Left ventricle myocardium inferior (tissue), 1 donor: ENCODE measurements around the gene EDARADD. TPM values are rescaled to one million over a fixed set of nuclear protein-coding genes. Genes with fewer than 3 reads are reported as not detected.

Source experiments
- DNase-seq: peaks from one replicate; pipeline ENCODE4 v3.0.0-alpha.2; 2020
- H3K27ac ChIP-seq: fragments of 200-600 bp; replicated peaks from 2 replicates; pipeline ENCODE4 v1.8.0; 2021
- H3K27me3 ChIP-seq: fragments of 200-600 bp; 2 replicates; pipeline ENCODE4 v1.8.0; 2021; ENCODE audit warnings: low read depth
- H3K36me3 ChIP-seq: fragments of 200-600 bp; 2 replicates; pipeline ENCODE4 v1.8.0; 2021
- H3K4me1 ChIP-seq: fragments of 200-600 bp; 2 replicates; pipeline ENCODE4 v1.8.0; 2021
- H3K4me3 ChIP-seq: fragments of 200-600 bp; 2 replicates; pipeline ENCODE4 v1.8.0; 2021; ENCODE audit warnings: mild to moderate bottlenecking, moderate library complexity
- H3K9me3 ChIP-seq: fragments of 200-600 bp; replicated peaks from 2 replicates; pipeline ENCODE4 v1.8.0; 2021
- CTCF ChIP-seq: fragments of 200-600 bp; IDR thresholded peaks from 2 replicates; pipeline ENCODE4 v1.8.0; 2021; ENCODE audit warnings: antibody characterized with exemption, mild to moderate bottlenecking, borderline replicate concordance
- intact Hi-C: fragments of 100-400 bp; cut with micrococcal nuclease; formaldehyde crosslinking; loops from one replicate; pipeline ENCODE4 v1.11.0; 2022
- total RNA-seq: library from RNA; stranded (reverse); fragmentation: NEBNext Ultra II Directional; extraction: Animal tissue kit (Norgen Biotek cat#: 25700); gene quantifications from one replicate; pipeline ENCODE4 v1.2.1, GENCODE V29; 2021
- donor health status: DM: no; HTN: yes; CAD: no; lungs with severe emphysema.

The EDARADD gene
- total RNA-seq, 1 donor from 2014 or later: 1.4 TPM

GRCh38 chr1:236422517-236422876 is 28.4 kb downstream of the EDARADD start:
- no peak for TF ChIP-seq CTCF
- no peak overlapping the region for H3K27ac ChIP-seq
- no peak for DNase-seq
- no peaks in the 10 kb centered on the region for H3K27me3 ChIP-seq
- H3K4me3 ChIP-seq: no peak overlapping the region
- H3K36me3 ChIP-seq: no peaks in the 10 kb centered on the region
- no peaks in the 10 kb centered on the region for H3K9me3 ChIP-seq
- no peaks in the 10 kb centered on the region for H3K4me1 ChIP-seq
- intact Hi-C loops: no loop called here

GRCh38 chr1:236425031-236425663 is 31.1 kb downstream of the EDARADD start:
- no peaks in the 10 kb centered on the region for H3K36me3 ChIP-seq
- DNase-seq: no peak
- no peak for TF ChIP-seq CTCF
- no peak overlapping the region for H3K4me3 ChIP-seq
- no peaks in the 10 kb centered on the region for H3K27me3 ChIP-seq
- no peaks in the 10 kb centered on the region for H3K4me1 ChIP-seq
- H3K9me3 ChIP-seq: no peaks in the 10 kb centered on the region
- no peak overlapping the region for H3K27ac ChIP-seq
- intact Hi-C loops: no loop called here

- intact Hi-C loops: no loop called here
- H3K36me3 ChIP-seq: no peaks in the 10 kb centered on the region
- H3K9me3 ChIP-seq: no peaks in the 10 kb centered on the region
- no peak overlapping the region for H3K27ac ChIP-seq
- no peaks in the 10 kb centered on the region for H3K4me1 ChIP-seq
- H3K4me3 ChIP-seq: no peak overlapping the region
- TF ChIP-seq CTCF: no peak
- no peak for DNase-seq
- no peaks in the 10 kb centered on the region for H3K27me3 ChIP-seq
Observed at GRCh38 chr1:236426215-236426614, 32.1 kb downstream of the EDARADD start.

GRCh38 chr1:236429715-236430274 is 35.7 kb downstream of the EDARADD start:
- TF ChIP-seq CTCF: no peak
- intact Hi-C loops: no loop called here
- no peak overlapping the region for H3K4me3 ChIP-seq

GRCh38 chr1:236433819-236434315 is 39.8 kb downstream of the EDARADD start:
- Histone ChIP-seq H3K27ac (no peak overlapping the region), H3K27me3 (no peaks in the 10 kb centered on the region), H3K4me3 (no peak overlapping the region), H3K36me3 (no peaks in the 10 kb centered on the region), H3K4me1 (no peaks in the 10 kb centered on the region), H3K9me3 (no peaks in the 10 kb centered on the region)
- no peak for TF ChIP-seq CTCF
- intact Hi-C loops: no loop called here
- DNase-seq: no peak

More at GRCh38 chr1:236429715-236430274, 35.7 kb downstream of the EDARADD start:
- no peaks in the 10 kb centered on the region for H3K27me3 ChIP-seq
- H3K9me3 ChIP-seq: no peaks in the 10 kb centered on the region
- no peak overlapping the region for H3K27ac ChIP-seq
- DNase-seq: no peak
- H3K36me3 ChIP-seq: no peaks in the 10 kb centered on the region
- H3K4me1 ChIP-seq: no peaks in the 10 kb centered on the region
